Measurements from ENCODE around the gene KIRREL3. TPM values are rescaled to one million over a fixed set of nuclear protein-coding genes. Genes with fewer than 3 reads are reported as not detected.

KIRREL3 gene
- total RNA-seq, 2 donors from 2014 or later, result 0.61 to 0.64 TPM

GRCh38 chr11:126406368-126406767, 594.2 kb downstream of the KIRREL3 start:
- no peak for TF ChIP-seq CTCF (IDR thresholded peaks at IDR 0.05)
- peak overlapping the region in 1 of 2 donors; percentile 49 for H3K9ac ChIP-seq (ENCODE audit: low read depth in 2 of 2, low read length in 2 of 2)
- H3K36me3 ChIP-seq, result peaks cover 6% of the 10 kb centered on the region
- no peak for DNase-seq
- intact Hi-C loops (cut with DNase I), result no loop called here
- H3K9me3 ChIP-seq, result no peaks in the 10 kb centered on the region
- peak overlapping the region; percentile 39 for H3K27ac ChIP-seq
- H3K4me1 ChIP-seq, result peaks cover 12% of the 10 kb centered on the region
- no peaks in the 10 kb centered on the region for H3K27me3 ChIP-seq
- H3K4me3 ChIP-seq, result peak overlapping the region; percentile 37

GRCh38 chr11:126405906-126406305, 594.7 kb downstream of the KIRREL3 start:
- H3K27me3 ChIP-seq, result no peaks in the 10 kb centered on the region
- peak overlapping the region; percentile 39 for H3K27ac ChIP-seq

GRCh38 chr11:126405374-126405773, 595.2 kb downstream of the KIRREL3 start:
- H3K9ac ChIP-seq (ENCODE audit: low read depth in 2 of 2, low read length in 2 of 2), result peak overlapping the region in 1 of 2 donors; percentile 60
- no peaks in the 10 kb centered on the region for H3K9me3 ChIP-seq
- H3K36me3 ChIP-seq, result peaks cover 6% of the 10 kb centered on the region
- intact Hi-C loops (cut with DNase I), result no loop called here
- peak overlapping the region; percentile 39 for H3K27ac ChIP-seq
- H3K4me3 ChIP-seq, result no peak overlapping the region
- H3K4me1 ChIP-seq, result peaks cover 11% of the 10 kb centered on the region
- DNase-seq, result peak; percentile 90
- H3K27me3 ChIP-seq, result no peaks in the 10 kb centered on the region
- no peak for TF ChIP-seq CTCF (IDR thresholded peaks at IDR 0.05)

More at GRCh38 chr11:126405906-126406305, 594.7 kb downstream of the KIRREL3 start:
- peak overlapping the region; percentile 37 for H3K4me3 ChIP-seq
- intact Hi-C loops (cut with DNase I), result no loop called here
- peaks cover 12% of the 10 kb centered on the region for H3K4me1 ChIP-seq
- DNase-seq, result peak; percentile 83
- peaks cover 6% of the 10 kb centered on the region for H3K36me3 ChIP-seq
- H3K9ac ChIP-seq (ENCODE audit: low read depth in 2 of 2, low read length in 2 of 2), result peak overlapping the region in 1 of 2 donors; percentile 60
- no peaks in the 10 kb centered on the region for H3K9me3 ChIP-seq
- no peak for TF ChIP-seq CTCF (IDR thresholded peaks at IDR 0.05)

GRCh38 chr11:126404367-126404766, 596.2 kb downstream of the KIRREL3 start:
- Histone ChIP-seq H3K9me3 (no peaks in the 10 kb centered on the region), H3K4me3 (no peak overlapping the region), H3K4me1 (peaks cover 6% of the 10 kb centered on the region), H3K36me3 (peaks cover 6% of the 10 kb centered on the region), H3K27me3 (no peaks in the 10 kb centered on the region), H3K9ac (ENCODE audit: low read depth in 2 of 2, low read length in 2 of 2) (no peak overlapping the region), H3K27ac (peak overlapping the region; percentile 80)
- DNase-seq, result no peak
- TF ChIP-seq CTCF (IDR thresholded peaks at IDR 0.05), result no peak
- intact Hi-C loops (cut with DNase I), result no loop called here

- Histone ChIP-seq H3K4me3 (no peak overlapping the region), H3K27me3 (no peaks in the 10 kb centered on the region), H3K4me1 (peaks cover 6% of the 10 kb centered on the region), H3K9ac (ENCODE audit: low read depth in 2 of 2, low read length in 2 of 2) (peak overlapping the region in 1 of 2 donors; percentile 4), H3K27ac (peak overlapping the region; percentile 80), H3K9me3 (no peaks in the 10 kb centered on the region), H3K36me3 (peaks cover 6% of the 10 kb centered on the region)
- intact Hi-C loops (cut with DNase I), result no loop called here
- no peak for DNase-seq
- TF ChIP-seq CTCF (IDR thresholded peaks at IDR 0.05), result no peak
These were observed 596.9 kb downstream of the KIRREL3 start for GRCh38 chr11:126403658-126404057.
